Mesenchymal stem cell (in vitro differentiated cells and primary cell): ENCODE measurements around the gene PTPRD.

Source experiments
- DNase-seq: peaks from one replicate; pipeline ENCODE4 v3.0.0-alpha.2; 2013
- H2AFZ ChIP-seq: one replicate; pipeline ENCODE4 v1.6.1; 2013; ENCODE audit warnings: low read depth, mild to moderate bottlenecking, control low read depth, inconsistent platforms, low read length, moderate library complexity
- H2AK5ac ChIP-seq: 2 replicates; pipeline ENCODE4 v1.6.1; 2013; ENCODE audit warnings: low read length, moderate library complexity, mild to moderate bottlenecking, inconsistent platforms; ENCODE audit not compliant: severe bottlenecking
- H2BK120ac ChIP-seq: one replicate; pipeline ENCODE4 v1.6.1; 2013; ENCODE audit warnings: low read depth, mild to moderate bottlenecking, inconsistent platforms, low read length, moderate library complexity
- H2BK12ac ChIP-seq, 2 experiments: one replicate each; pipeline ENCODE4 v1.6.1; 2013; ENCODE audit warnings: inconsistent platforms in 2 of 2, low read length in 2 of 2, mild to moderate bottlenecking in 2 of 2, moderate library complexity in 2 of 2, control low read depth in 1 of 2
- H2BK15ac ChIP-seq: one replicate; pipeline ENCODE4 v1.6.1; 2013; ENCODE audit warnings: mild to moderate bottlenecking, low read depth, inconsistent platforms; ENCODE audit not compliant: poor library complexity, severe bottlenecking
- H2BK5ac ChIP-seq: 2 replicates; pipeline ENCODE4 v1.6.1; 2013; ENCODE audit warnings: low read depth, mild to moderate bottlenecking, low read length, control low read depth, inconsistent platforms; ENCODE audit not compliant: poor library complexity, severe bottlenecking
- H3K14ac ChIP-seq, 2 experiments: one replicate each; pipeline ENCODE4 v1.6.1; 2013; ENCODE audit warnings: inconsistent platforms in 2 of 2, low read length in 2 of 2, control low read depth in 1 of 2, mild to moderate bottlenecking in 1 of 2, moderate library complexity in 1 of 2
- H3K18ac ChIP-seq, 2 experiments: one replicate each; pipeline ENCODE4 v1.6.1; 2013; ENCODE audit warnings: inconsistent platforms in 2 of 2, low read length in 2 of 2, control low read depth in 1 of 2, low read depth in 1 of 2, mild to moderate bottlenecking in 1 of 2
- H3K23ac ChIP-seq, 2 experiments: one replicate each; pipeline ENCODE4 v1.6.1; 2013; ENCODE audit warnings: inconsistent platforms in 2 of 2, low read length in 2 of 2, mild to moderate bottlenecking in 2 of 2, moderate library complexity in 2 of 2, control low read depth in 1 of 2
- H3K27ac ChIP-seq: 2 replicates; pipeline ENCODE4 v1.5.1; 2013; ENCODE audit warnings: mild to moderate bottlenecking, moderate library complexity, low read length, control low read depth, inconsistent platforms; ENCODE audit not compliant: poor library complexity, severe bottlenecking
- H3K27me3 ChIP-seq, 2 experiments: 2 replicates each; pipeline versions ENCODE4 v1.6.1 to v1.7.0; 2013; ENCODE audit warnings: low read length in 2 of 2, mild to moderate bottlenecking in 2 of 2, moderate library complexity in 2 of 2, control low read depth in 1 of 2, inconsistent platforms in 1 of 2; ENCODE audit not compliant: control insufficient read depth in 1 of 2, insufficient read depth in 1 of 2
- H3K36me3 ChIP-seq, 2 experiments: 2 replicates each; pipeline versions ENCODE4 v1.6.1 to v1.7.0; 2013; ENCODE audit warnings: low read length in 2 of 2, control low read depth in 1 of 2, inconsistent platforms in 1 of 2, low read depth in 1 of 2, mild to moderate bottlenecking in 1 of 2; ENCODE audit not compliant: insufficient read depth in 2 of 2, control insufficient read depth in 1 of 2
- H3K4ac ChIP-seq, 2 experiments: one replicate each; pipeline ENCODE4 v1.6.1; 2013; ENCODE audit warnings: inconsistent platforms in 2 of 2, low read length in 2 of 2, mild to moderate bottlenecking in 2 of 2, moderate library complexity in 2 of 2, control low read depth in 1 of 2, low read depth in 1 of 2
- H3K4me1 ChIP-seq: 2 replicates; pipeline ENCODE4 v1.6.1; 2013; ENCODE audit warnings: low read depth, low read length, control low read depth; ENCODE audit not compliant: control insufficient read depth, insufficient read depth
- H3K4me2 ChIP-seq: 2 replicates; pipeline ENCODE4 v1.6.1; 2013; ENCODE audit warnings: low read length, mild to moderate bottlenecking, inconsistent platforms; ENCODE audit not compliant: poor library complexity, severe bottlenecking
- H3K4me3 ChIP-seq, 2 experiments: 2 replicates each; pipeline versions ENCODE4 v1.5.1 to v1.7.0; 2013; ENCODE audit warnings: low read length in 2 of 2, mild to moderate bottlenecking in 2 of 2, control low read depth in 1 of 2, low read depth in 1 of 2; ENCODE audit not compliant: insufficient read depth in 1 of 2
- H3K79me1 ChIP-seq: replicated peaks from 2 replicates; pipeline ENCODE4 v1.6.1; 2013; ENCODE audit warnings: mild to moderate bottlenecking, control low read depth, low read length, inconsistent platforms; ENCODE audit not compliant: poor library complexity, severe bottlenecking
- H3K9ac ChIP-seq: 2 replicates; pipeline ENCODE4 v1.7.0; 2013; ENCODE audit warnings: mild to moderate bottlenecking, low read length, moderate library complexity
- H3K9me3 ChIP-seq: 2 replicates; pipeline ENCODE4 v1.7.0; 2013; ENCODE audit warnings: mild to moderate bottlenecking, low read length; ENCODE audit not compliant: control insufficient read depth
- H4K8ac ChIP-seq: one replicate; pipeline ENCODE4 v1.6.1; 2013; ENCODE audit warnings: inconsistent platforms, mild to moderate bottlenecking, low read length, moderate library complexity
- H4K91ac ChIP-seq: one replicate; pipeline ENCODE4 v1.6.1; 2013; ENCODE audit warnings: mild to moderate bottlenecking, low read length, inconsistent platforms
- WGBS: methylation state at CpG from one replicate; pipeline ENCODE4 v1.1.7; 2013; ENCODE audit warnings: mixed read lengths; 5-methylcytosine and 5-hydroxymethylcytosine counted together

PTPRD gene

DNA sequence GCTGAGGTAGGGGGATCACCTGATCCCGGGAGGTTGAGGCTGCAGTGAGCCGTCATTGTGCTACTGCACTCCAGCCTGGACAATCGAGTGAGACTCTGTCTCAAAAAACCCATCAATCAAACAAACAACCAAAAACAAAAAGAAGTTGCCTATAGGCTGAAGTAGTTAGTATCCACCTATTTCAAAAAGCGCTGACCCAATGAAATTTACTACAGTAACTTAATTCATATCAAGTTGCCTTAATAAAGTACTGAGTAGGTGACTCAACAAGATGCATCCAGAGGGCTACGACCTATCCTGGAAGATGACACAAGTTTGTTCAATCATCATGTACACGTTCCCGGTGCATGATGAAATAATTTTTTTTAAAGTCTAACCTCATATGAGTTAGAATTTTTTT is 2164.6 kb downstream of the PTPRD start:
- Histone ChIP-seq H3K4me2 (no peak overlapping the region), H3K23ac (no peak overlapping the region), H2AK5ac (no peak overlapping the region), H3K79me1 (no peaks in the 10 kb centered on the region), H3K9ac (no peak overlapping the region), H3K27me3 (no peaks in the 10 kb centered on the region), H3K4me1 (no peaks in the 10 kb centered on the region), H2AFZ (no peak overlapping the region), H3K27ac (no peak overlapping the region), H4K91ac (no peak overlapping the region), H3K36me3 (no peaks in the 10 kb centered on the region), H4K8ac (no peak overlapping the region), H2BK120ac (no peak overlapping the region), H2BK5ac (no peak overlapping the region), H3K9me3 (no peaks in the 10 kb centered on the region), H3K18ac (no peak overlapping the region), H3K14ac (no peak overlapping the region), H2BK15ac (no peak overlapping the region), H2BK12ac (no peak overlapping the region), H3K4me3 (no peak overlapping the region), H3K4ac (no peak overlapping the region)
- WGBS: 89% methylated on average over 7 of the region's 7 CpGs
- no peak for DNase-seq

DNA sequence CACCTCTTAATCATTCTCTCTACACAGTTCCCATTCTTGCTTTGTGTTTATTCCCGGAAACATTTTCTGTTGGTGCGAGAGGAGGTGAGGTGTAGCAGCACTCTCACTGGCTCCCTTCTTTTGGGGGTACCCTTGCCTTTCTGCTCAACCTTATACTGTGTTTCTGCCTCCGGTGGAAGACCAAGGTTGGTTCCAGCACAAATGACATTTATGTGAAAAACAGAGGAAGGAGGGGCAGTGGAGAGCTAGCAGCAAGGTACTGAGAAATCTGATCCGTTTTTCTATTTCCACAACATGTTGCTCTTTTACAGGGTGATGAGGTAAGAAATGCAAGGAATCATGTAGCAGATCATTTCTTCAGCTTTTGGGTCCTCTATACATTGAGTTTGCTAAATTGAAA is 2165.2 kb downstream of the PTPRD start:
- Histone ChIP-seq H2BK120ac (no peak overlapping the region), H3K9me3 (no peaks in the 10 kb centered on the region), H3K4me2 (no peak overlapping the region), H4K8ac (no peak overlapping the region), H3K79me1 (no peaks in the 10 kb centered on the region), H3K27me3 (no peaks in the 10 kb centered on the region), H2AFZ (no peak overlapping the region), H3K27ac (no peak overlapping the region), H3K23ac (no peak overlapping the region), H4K91ac (no peak overlapping the region), H3K18ac (no peak overlapping the region), H2AK5ac (no peak overlapping the region), H2BK12ac (no peak overlapping the region), H2BK15ac (no peak overlapping the region), H3K4me3 (no peak overlapping the region), H3K4me1 (no peaks in the 10 kb centered on the region), H3K9ac (no peak overlapping the region), H2BK5ac (no peak overlapping the region), H3K36me3 (no peaks in the 10 kb centered on the region), H3K4ac (no peak overlapping the region), H3K14ac (no peak overlapping the region)
- WGBS: 93% methylated on average over 4 of the region's 4 CpGs
- no peak for DNase-seq

DNA sequence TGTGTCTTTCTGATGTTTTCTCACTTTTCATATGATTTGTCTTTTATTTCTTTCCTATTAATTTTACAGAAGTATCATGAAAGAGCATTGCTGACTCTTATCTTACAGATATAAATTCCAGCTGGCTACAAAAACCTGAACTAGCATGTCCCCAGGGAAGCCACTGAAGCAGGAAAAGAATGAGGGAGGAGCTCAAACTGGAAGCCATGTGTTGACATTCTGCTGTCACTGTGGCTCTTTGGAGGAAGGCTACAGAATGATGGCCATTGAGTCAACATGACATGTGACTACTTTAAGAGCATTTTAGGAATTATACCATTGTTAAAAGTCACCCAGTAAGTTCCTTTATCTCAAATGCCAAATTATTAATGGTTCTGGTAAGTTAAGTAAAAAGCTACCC is 2174.9 kb downstream of the PTPRD start:
- no peak overlapping the region for H2AK5ac ChIP-seq
- H3K4me1 ChIP-seq: no peaks in the 10 kb centered on the region
- H3K23ac ChIP-seq: no peak overlapping the region
- H4K8ac ChIP-seq: no peak overlapping the region
- H2AFZ ChIP-seq: no peak overlapping the region
- H3K9me3 ChIP-seq: no peaks in the 10 kb centered on the region
- no peak overlapping the region for H2BK5ac ChIP-seq
- no peak overlapping the region for H3K4ac ChIP-seq
- H3K9ac ChIP-seq: no peak overlapping the region
- no peak overlapping the region for H3K27ac ChIP-seq
- H3K18ac ChIP-seq: no peak overlapping the region
- H3K36me3 ChIP-seq: no peaks in the 10 kb centered on the region
- no peak overlapping the region for H3K4me2 ChIP-seq
- no peak overlapping the region for H3K14ac ChIP-seq
- no peak overlapping the region for H2BK15ac ChIP-seq
- no peak overlapping the region for H4K91ac ChIP-seq
- no peak overlapping the region for H2BK12ac ChIP-seq
- H3K79me1 ChIP-seq: no peaks in the 10 kb centered on the region
- DNase-seq: peak; percentile 5
- H2BK120ac ChIP-seq: no peak overlapping the region
- H3K27me3 ChIP-seq: no peaks in the 10 kb centered on the region
- no peak overlapping the region for H3K4me3 ChIP-seq

DNA sequence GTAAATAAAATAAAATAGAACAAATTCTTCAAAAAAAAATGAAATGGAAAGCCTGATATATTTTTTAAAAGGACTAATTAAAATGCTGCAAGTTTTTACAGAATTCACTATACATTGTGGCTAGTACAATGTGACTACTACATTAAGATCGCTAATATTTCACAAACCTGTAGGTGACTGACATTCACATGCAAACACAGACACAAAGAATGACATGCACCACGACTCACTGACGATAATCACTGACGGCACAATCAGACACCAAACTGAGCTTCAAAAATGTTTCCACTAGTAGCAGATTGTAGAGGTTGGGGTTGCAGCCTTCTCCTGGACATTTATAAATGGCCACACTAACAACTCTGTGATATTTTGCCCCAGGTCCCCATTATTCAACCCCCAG is 2175.5 kb downstream of the PTPRD start:
- no peak overlapping the region for H2BK15ac ChIP-seq
- no peak overlapping the region for H3K14ac ChIP-seq
- H2AFZ ChIP-seq: no peak overlapping the region
- H3K4ac ChIP-seq: no peak overlapping the region
- no peaks in the 10 kb centered on the region for H3K4me1 ChIP-seq
- H3K9ac ChIP-seq: no peak overlapping the region
- no peak overlapping the region for H2AK5ac ChIP-seq
- 88% methylated on average over 4 of the region's 4 CpGs for WGBS
- no peak overlapping the region for H4K91ac ChIP-seq
- no peak for DNase-seq
- H3K36me3 ChIP-seq: no peaks in the 10 kb centered on the region
- no peak overlapping the region for H2BK5ac ChIP-seq
- no peaks in the 10 kb centered on the region for H3K79me1 ChIP-seq
- H3K4me3 ChIP-seq: no peak overlapping the region
- H2BK12ac ChIP-seq: no peak overlapping the region
- H3K9me3 ChIP-seq: no peaks in the 10 kb centered on the region
- no peak overlapping the region for H3K27ac ChIP-seq
- no peak overlapping the region for H4K8ac ChIP-seq
- H3K18ac ChIP-seq: no peak overlapping the region
- H3K23ac ChIP-seq: no peak overlapping the region
- H3K27me3 ChIP-seq: no peaks in the 10 kb centered on the region
- H2BK120ac ChIP-seq: no peak overlapping the region
- no peak overlapping the region for H3K4me2 ChIP-seq
